A673 (cell line): ENCODE measurements around the gene NAALADL2. TPM values are rescaled to one million over a fixed set of nuclear protein-coding genes. Genes with fewer than 3 reads are reported as not detected.

Source experiments
- BruUV-seq: library from RNA; stranded (reverse); fragments of 400-500 nt; replicated peaks from 2 replicates; lab custom pipeline; 2021; lab: Mats Ljungman, UMichigan
- CTCF ChIA-PET: fragments of 300-600 bp; sonication (Branson Sonifier 250); formaldehyde crosslinking; loops from one replicate; lab custom pipeline; 2022; ENCODE audit warnings: antibody characterized with exemption; lab: Charles Lee
- POLR2A ChIA-PET: fragments of 300-600 bp; sonication (Branson Sonifier 250); formaldehyde crosslinking; loops from one replicate; lab custom pipeline; 2022; ENCODE audit warnings: antibody characterized with exemption; ENCODE audit not compliant: low non-redundant PET; lab: Charles Lee
- DNase-seq: peaks from one replicate; pipeline ENCODE4 v3.0.0-alpha.2; 2015; ENCODE audit warnings: low spot score
- H3K27ac ChIP-seq: fragments of 200-600 bp; sonication (generic); 2 replicates; pipeline ENCODE4 v1.5.1; 2016; ENCODE audit warnings: mixed run types, low read depth, mild to moderate bottlenecking, mixed read lengths, antibody characterized with exemption, low read length; ENCODE audit not compliant: poor library complexity, severe bottlenecking
- H3K27me3 ChIP-seq: fragments of 200-600 bp; sonication (generic); replicated peaks from 2 replicates; pipeline ENCODE4 v1.6.1; 2017; ENCODE audit warnings: mixed run types, low read depth, mild to moderate bottlenecking, mixed read lengths, antibody characterized with exemption, low read length; ENCODE audit not compliant: insufficient read depth, poor library complexity
- H3K36me3 ChIP-seq: fragments of 200-600 bp; sonication (generic); 2 replicates; pipeline ENCODE4 v1.6.1; 2016; ENCODE audit warnings: mixed run types, mild to moderate bottlenecking, mixed read lengths, antibody characterized with exemption, low read length; ENCODE audit not compliant: insufficient read depth, poor library complexity, severe bottlenecking
- H3K4me1 ChIP-seq: fragments of 200-600 bp; sonication (generic); 2 replicates; pipeline ENCODE4 v1.6.1; 2017; ENCODE audit warnings: mixed run types, mild to moderate bottlenecking, mixed read lengths, antibody characterized with exemption, low read length; ENCODE audit not compliant: insufficient read depth, poor library complexity, severe bottlenecking
- H3K4me3 ChIP-seq: fragments of 200-600 bp; sonication (generic); 2 replicates; pipeline ENCODE4 v1.5.1; 2016; ENCODE audit warnings: low read depth, mixed run types, mild to moderate bottlenecking, mixed read lengths, low read length; ENCODE audit not compliant: poor library complexity, severe bottlenecking
- H3K9me3 ChIP-seq: fragments of 200-600 bp; sonication (generic); 2 replicates; pipeline ENCODE4 v1.6.1; 2016; ENCODE audit warnings: mixed run types, low read depth, mild to moderate bottlenecking, mixed read lengths, antibody characterized with exemption, low read length; ENCODE audit not compliant: poor library complexity, severe bottlenecking
- EZH2 ChIP-seq: fragments of 200-600 bp; sonication (generic); IDR thresholded peaks from 2 replicates; pipeline ENCODE4 v1.6.1; 2017; ENCODE audit warnings: borderline replicate concordance, low read depth, mild to moderate bottlenecking, mixed read lengths, antibody characterized with exemption, low read length; ENCODE audit not compliant: poor library complexity, severe bottlenecking
- intact Hi-C: fragments of 100-400 bp; cut with micrococcal nuclease; formaldehyde crosslinking; loops from one replicate; pipeline ENCODE4 v1.10.0; 2022; ENCODE audit not compliant: unreplicated experiment
- total RNA-seq: library from RNA; stranded (reverse); gene quantifications from 2 replicates; pipeline ENCODE4 v1.2.3, GENCODE V29; 2021
- TF ChIP-seq, protein P1 (sequence below): fragments of 300-800, 200-600 bp; sonication (generic); conservative IDR thresholded peaks from 2 replicates; pipeline ENCODE4 v1.5.1; 2017; ENCODE audit warnings: low read depth, mild to moderate bottlenecking, antibody characterized with exemption, low read length, moderate library complexity, mixed read lengths

Gene NAALADL2
- total RNA-seq, 1 experiment from 2014 or later, result 0.64 TPM

DNA sequence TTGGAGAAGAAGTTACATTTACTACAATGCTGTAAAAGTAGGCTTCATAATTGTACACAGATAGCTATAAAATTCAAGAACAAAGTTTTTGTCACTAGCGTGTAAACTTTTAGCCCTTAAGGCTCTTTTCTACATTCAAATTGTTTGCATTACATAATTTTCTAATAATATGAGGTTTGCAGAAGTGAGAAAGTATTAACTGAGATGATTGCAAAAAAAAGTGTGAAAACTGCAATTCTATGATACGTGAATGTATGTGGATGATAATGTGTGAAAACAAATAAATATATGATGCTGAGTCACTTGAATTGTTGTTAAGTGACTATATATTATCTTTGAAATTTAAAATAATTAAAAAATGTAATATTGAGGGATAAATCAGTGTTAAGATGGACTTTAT lies 557.5 kb downstream of the NAALADL2 start:
- Histone ChIP-seq H3K27me3 (no peaks in the 10 kb centered on the region), H3K27ac (no peak overlapping the region), H3K4me1 (no peaks in the 10 kb centered on the region), H3K9me3 (no peaks in the 10 kb centered on the region), H3K4me3 (no peak overlapping the region), H3K36me3 (no peaks in the 10 kb centered on the region)
- ChIA-PET CTCF (no interaction called here), POLR2A (no interaction called here)
- intact Hi-C loops, result no loop called here
- no TSS peak for BruUV-seq
- no peak for DNase-seq
- TF ChIP-seq, protein P1, sequence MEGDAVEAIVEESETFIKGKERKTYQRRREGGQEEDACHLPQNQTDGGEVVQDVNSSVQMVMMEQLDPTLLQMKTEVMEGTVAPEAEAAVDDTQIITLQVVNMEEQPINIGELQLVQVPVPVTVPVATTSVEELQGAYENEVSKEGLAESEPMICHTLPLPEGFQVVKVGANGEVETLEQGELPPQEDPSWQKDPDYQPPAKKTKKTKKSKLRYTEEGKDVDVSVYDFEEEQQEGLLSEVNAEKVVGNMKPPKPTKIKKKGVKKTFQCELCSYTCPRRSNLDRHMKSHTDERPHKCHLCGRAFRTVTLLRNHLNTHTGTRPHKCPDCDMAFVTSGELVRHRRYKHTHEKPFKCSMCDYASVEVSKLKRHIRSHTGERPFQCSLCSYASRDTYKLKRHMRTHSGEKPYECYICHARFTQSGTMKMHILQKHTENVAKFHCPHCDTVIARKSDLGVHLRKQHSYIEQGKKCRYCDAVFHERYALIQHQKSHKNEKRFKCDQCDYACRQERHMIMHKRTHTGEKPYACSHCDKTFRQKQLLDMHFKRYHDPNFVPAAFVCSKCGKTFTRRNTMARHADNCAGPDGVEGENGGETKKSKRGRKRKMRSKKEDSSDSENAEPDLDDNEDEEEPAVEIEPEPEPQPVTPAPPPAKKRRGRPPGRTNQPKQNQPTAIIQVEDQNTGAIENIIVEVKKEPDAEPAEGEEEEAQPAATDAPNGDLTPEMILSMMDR, result no peak
- no peak for TF ChIP-seq EZH2

- Histone ChIP-seq H3K27ac (no peak overlapping the region), H3K36me3 (no peaks in the 10 kb centered on the region), H3K4me3 (no peak overlapping the region), H3K9me3 (no peaks in the 10 kb centered on the region), H3K4me1 (no peaks in the 10 kb centered on the region), H3K27me3 (no peaks in the 10 kb centered on the region)
- CTCF ChIA-PET, result no interaction called here
- TF ChIP-seq, protein P1, result no peak
- TF ChIP-seq EZH2, result no peak
- DNase-seq, result no peak
- intact Hi-C loops, result no loop called here
- no TSS peak for BruUV-seq
- POLR2A ChIA-PET, result no interaction called here
These were observed 558.3 kb downstream of the NAALADL2 start for GRCh38 chr3:175417426-175417825.

- Histone ChIP-seq H3K27me3 (no peaks in the 10 kb centered on the region), H3K9me3 (no peaks in the 10 kb centered on the region), H3K4me1 (no peaks in the 10 kb centered on the region), H3K27ac (no peak overlapping the region), H3K4me3 (no peak overlapping the region), H3K36me3 (no peaks in the 10 kb centered on the region)
- BruUV-seq, result no TSS peak
- no peak for TF ChIP-seq EZH2
- TF ChIP-seq, protein P1, result no peak
- POLR2A ChIA-PET, result no interaction called here
- DNase-seq, result no peak
- CTCF ChIA-PET, result no interaction called here
- intact Hi-C loops, result no loop called here
These were observed 562.8 kb downstream of the NAALADL2 start for GRCh38 chr3:175421902-175422301.
